Stimulated activated naive CD8-positive, alpha-beta T cell treated with anti-CD3 and anti-CD28 coated beads, Interleukin-15, Interleukin-2, amounts not matched to agents 100 ng/mL and 50 ng/mL, for 24 hours (primary cell): ENCODE data around the gene ADK.
A peak's percentile ranks its signal among the peaks of the same experiment; 100 is the strongest.
"Not testable (repeated sequence)": the region's sequence is repeated elsewhere in the genome, so short reads cannot be mapped to it uniquely, and the experiment has no call there.

ENCODE experiments used
- H3K27ac Mint-ChIP-seq: one replicate; pipeline ENCODE4 v1.8.0; 2021; ENCODE audit warnings: mild to moderate bottlenecking, mixed read lengths
- H3K27me3 Mint-ChIP-seq: one replicate; pipeline ENCODE4 v1.8.0; 2021; ENCODE audit warnings: mixed read lengths
- H3K36me3 Mint-ChIP-seq: one replicate; pipeline ENCODE4 v1.8.0; 2021; ENCODE audit warnings: low read depth, mixed read lengths
- H3K4me1 Mint-ChIP-seq: one replicate; pipeline ENCODE4 v1.8.0; 2021; ENCODE audit warnings: low read depth, mixed read lengths
- H3K4me3 Mint-ChIP-seq: one replicate; pipeline ENCODE4 v1.8.0; 2021; ENCODE audit warnings: mild to moderate bottlenecking, mixed read lengths
- H3K9me3 Mint-ChIP-seq: one replicate; pipeline ENCODE4 v1.8.0; 2021; ENCODE audit warnings: mixed read lengths

ADK gene

GRCh38 chr10:74480778-74481177 is 329.8 kb downstream of the ADK start:
- peaks cover 33% of the 10 kb centered on the region for H3K36me3 Mint-ChIP-seq
- no peaks in the 10 kb centered on the region for H3K9me3 Mint-ChIP-seq
- H3K27ac Mint-ChIP-seq, result no peak overlapping the region

GRCh38 chr10:74483356-74483755 is 332.3 kb downstream of the ADK start:
- Mint-ChIP-seq H3K9me3 (no peaks in the 10 kb centered on the region), H3K36me3 (peaks cover 34% of the 10 kb centered on the region), H3K27me3 (no peaks in the 10 kb centered on the region), H3K4me3 (no peak overlapping the region), H3K4me1 (no peaks in the 10 kb centered on the region), H3K27ac (no peak overlapping the region)

More at GRCh38 chr10:74480778-74481177, 329.8 kb downstream of the ADK start:
- no peak overlapping the region for H3K4me3 Mint-ChIP-seq
- no peaks in the 10 kb centered on the region for H3K4me1 Mint-ChIP-seq
- no peaks in the 10 kb centered on the region for H3K27me3 Mint-ChIP-seq

GRCh38 chr10:74485283-74485682 is 334.3 kb downstream of the ADK start:
- H3K9me3 Mint-ChIP-seq, result no peaks in the 10 kb centered on the region
- H3K36me3 Mint-ChIP-seq, result peaks cover 34% of the 10 kb centered on the region
- no peaks in the 10 kb centered on the region for H3K27me3 Mint-ChIP-seq
- H3K4me1 Mint-ChIP-seq, result no peaks in the 10 kb centered on the region
- no peak overlapping the region for H3K4me3 Mint-ChIP-seq
- no peak overlapping the region for H3K27ac Mint-ChIP-seq

- H3K27me3 Mint-ChIP-seq, result no peaks in the 10 kb centered on the region
- no peaks in the 10 kb centered on the region for H3K9me3 Mint-ChIP-seq
- H3K36me3 Mint-ChIP-seq, result peaks cover 37% of the 10 kb centered on the region
- no peak overlapping the region for H3K4me3 Mint-ChIP-seq
- H3K27ac Mint-ChIP-seq, result no peak overlapping the region
- H3K4me1 Mint-ChIP-seq, result peaks cover 2% of the 10 kb centered on the region
Observed at GRCh38 chr10:74486659-74487058, 335.6 kb downstream of the ADK start.

- Mint-ChIP-seq H3K9me3 (no peaks in the 10 kb centered on the region), H3K36me3 (peaks cover 23% of the 10 kb centered on the region), H3K4me3 (no peak overlapping the region), H3K27me3 (no peaks in the 10 kb centered on the region), H3K4me1 (peaks cover 4% of the 10 kb centered on the region), H3K27ac (no peak overlapping the region)
Observed at GRCh38 chr10:74488907-74489306, 337.9 kb downstream of the ADK start.

GRCh38 chr10:74490551-74490950 is 339.5 kb downstream of the ADK start:
- peaks cover 19% of the 10 kb centered on the region for H3K36me3 Mint-ChIP-seq
- H3K27ac Mint-ChIP-seq, result no peak overlapping the region
- no peaks in the 10 kb centered on the region for H3K27me3 Mint-ChIP-seq
- no peaks in the 10 kb centered on the region for H3K9me3 Mint-ChIP-seq
- peaks cover 4% of the 10 kb centered on the region for H3K4me1 Mint-ChIP-seq
- no peak overlapping the region for H3K4me3 Mint-ChIP-seq

GRCh38 chr10:74491014-74491413 is 340.0 kb downstream of the ADK start:
- no peaks in the 10 kb centered on the region for H3K9me3 Mint-ChIP-seq
- peaks cover 4% of the 10 kb centered on the region for H3K4me1 Mint-ChIP-seq
- no peaks in the 10 kb centered on the region for H3K27me3 Mint-ChIP-seq
- no peak overlapping the region for H3K4me3 Mint-ChIP-seq
- no peak overlapping the region for H3K27ac Mint-ChIP-seq
- peaks cover 21% of the 10 kb centered on the region for H3K36me3 Mint-ChIP-seq

GRCh38 chr10:74496276-74496675 is 345.3 kb downstream of the ADK start:
- peaks cover 11% of the 10 kb centered on the region for H3K9me3 Mint-ChIP-seq
- H3K27me3 Mint-ChIP-seq, H3K4me3 Mint-ChIP-seq, H3K27ac Mint-ChIP-seq: not testable (repeated sequence)
- H3K4me1 Mint-ChIP-seq, result peaks cover 22% of the 10 kb centered on the region
- peaks cover 49% of the 10 kb centered on the region for H3K36me3 Mint-ChIP-seq

GRCh38 chr10:74498664-74499063 is 347.6 kb downstream of the ADK start:
- peaks cover 39% of the 10 kb centered on the region for H3K4me1 Mint-ChIP-seq
- peaks cover 58% of the 10 kb centered on the region for H3K36me3 Mint-ChIP-seq
- not testable (repeated sequence) for H3K4me3 Mint-ChIP-seq, H3K27ac Mint-ChIP-seq, H3K27me3 Mint-ChIP-seq
- peaks cover 11% of the 10 kb centered on the region for H3K9me3 Mint-ChIP-seq

- peak overlapping the region; percentile 74 for H3K27ac Mint-ChIP-seq
- H3K4me1 Mint-ChIP-seq, result peaks cover 53% of the 10 kb centered on the region
- no peaks in the 10 kb centered on the region for H3K27me3 Mint-ChIP-seq
- H3K9me3 Mint-ChIP-seq, result peaks cover 18% of the 10 kb centered on the region
- H3K4me3 Mint-ChIP-seq, result peak overlapping the region; percentile 36
- peaks cover 71% of the 10 kb centered on the region for H3K36me3 Mint-ChIP-seq
Observed at GRCh38 chr10:74500026-74500704, 349.1 kb downstream of the ADK start.

- Mint-ChIP-seq H3K27me3 (no peaks in the 10 kb centered on the region), H3K4me3 (no peak overlapping the region), H3K36me3 (peaks cover 75% of the 10 kb centered on the region), H3K4me1 (peaks cover 53% of the 10 kb centered on the region), H3K9me3 (peaks cover 22% of the 10 kb centered on the region), H3K27ac (peak overlapping the region; percentile 74)
Observed at GRCh38 chr10:74500816-74501215, 349.8 kb downstream of the ADK start.

GRCh38 chr10:74502963-74503608 is 352.1 kb downstream of the ADK start:
- peaks cover 72% of the 10 kb centered on the region for H3K36me3 Mint-ChIP-seq
- peaks cover 53% of the 10 kb centered on the region for H3K4me1 Mint-ChIP-seq
- no peaks in the 10 kb centered on the region for H3K27me3 Mint-ChIP-seq
- H3K9me3 Mint-ChIP-seq, result peaks cover 14% of the 10 kb centered on the region
- peak overlapping the region; percentile 46 for H3K4me3 Mint-ChIP-seq
- H3K27ac Mint-ChIP-seq, result peak overlapping the region; percentile 69

- H3K9me3 Mint-ChIP-seq, result peaks cover 47% of the 10 kb centered on the region
- peaks cover 88% of the 10 kb centered on the region for H3K36me3 Mint-ChIP-seq
- no peak overlapping the region for H3K4me3 Mint-ChIP-seq
- no peak overlapping the region for H3K27ac Mint-ChIP-seq
- H3K4me1 Mint-ChIP-seq, result peaks cover 20% of the 10 kb centered on the region
- H3K27me3 Mint-ChIP-seq, result no peaks in the 10 kb centered on the region
Observed at GRCh38 chr10:74507951-74508350, 356.9 kb downstream of the ADK start.

GRCh38 chr10:74510594-74510993 is 359.6 kb downstream of the ADK start:
- Mint-ChIP-seq H3K4me1 (no peaks in the 10 kb centered on the region), H3K9me3 (peaks cover 57% of the 10 kb centered on the region), H3K27ac (peak overlapping the region; percentile 53), H3K27me3 (no peaks in the 10 kb centered on the region), H3K36me3 (peaks cover 88% of the 10 kb centered on the region), H3K4me3 (no peak overlapping the region)

- peaks cover 87% of the 10 kb centered on the region for H3K36me3 Mint-ChIP-seq
- no peak overlapping the region for H3K27ac Mint-ChIP-seq
- no peak overlapping the region for H3K4me3 Mint-ChIP-seq
- H3K9me3 Mint-ChIP-seq, result peaks cover 58% of the 10 kb centered on the region
- H3K4me1 Mint-ChIP-seq, result peaks cover 2% of the 10 kb centered on the region
- no peaks in the 10 kb centered on the region for H3K27me3 Mint-ChIP-seq
Observed at GRCh38 chr10:74511051-74511450, 360.0 kb downstream of the ADK start.

- Mint-ChIP-seq H3K4me1 (peaks cover 4% of the 10 kb centered on the region), H3K36me3 (peaks cover 73% of the 10 kb centered on the region), H3K27ac (no peak overlapping the region), H3K4me3 (no peak overlapping the region), H3K9me3 (peaks cover 51% of the 10 kb centered on the region), H3K27me3 (no peaks in the 10 kb centered on the region)
Observed at GRCh38 chr10:74514322-74514721, 363.3 kb downstream of the ADK start.
